ENCODE measurements around the gene SEMA6B.
"Not testable (repeated sequence)": the region's sequence is repeated elsewhere in the genome, so short reads cannot be mapped to it uniquely, and the experiment has no call there.

GRCh38 chr19:4527377-4527776 is 32.1 kb downstream of the SEMA6B start:
- TF ChIP-seq CTCF (conservative IDR thresholded peaks at IDR 0.05); ZFX (IDR thresholded peaks at IDR 0.05): not testable (repeated sequence)
